ENCODE measurements around the gene USE1.

USE1 gene

GRCh38 chr19:17259118-17259780 is 44.1 kb downstream of the USE1 start:
- DNase-seq (ENCODE audit: low read depth), result no peak

- DNase-seq (ENCODE audit: low read depth), result no peak
Observed at GRCh38 chr19:17259934-17260333, 44.8 kb downstream of the USE1 start.

- DNase-seq (ENCODE audit: low read depth), result peak; percentile 83
Observed at GRCh38 chr19:17260842-17261325, 45.7 kb downstream of the USE1 start.

- DNase-seq (ENCODE audit: low read depth), result no peak
Observed at GRCh38 chr19:17262557-17262956, 47.4 kb downstream of the USE1 start.

- no peak for DNase-seq (ENCODE audit: low read depth)
Observed at GRCh38 chr19:17263712-17264640, 48.8 kb downstream of the USE1 start.

GRCh38 chr19:17264641-17264979 is 49.5 kb downstream of the USE1 start, which contains the start of gene USHBP1:
USHBP1 (minus strand) TSS chr19:17264745; CDS start chr19:17264299, 446 bp downstream.
- DNase-seq (ENCODE audit: low read depth), result no peak

- no peak for DNase-seq (ENCODE audit: low read depth)
Observed at GRCh38 chr19:17266026-17266425, 50.9 kb downstream of the USE1 start.

- no peak for DNase-seq (ENCODE audit: low read depth)
Observed at GRCh38 chr19:17266589-17266974, 51.4 kb downstream of the USE1 start.

GRCh38 chr19:17266975-17267788 is 52.0 kb downstream of the USE1 start, which contains the start of gene BABAM1:
BABAM1 (plus strand) TSS chr19:17267443; CDS start chr19:17268807, 1,364 bp downstream.
- peak; percentile 93 for DNase-seq (ENCODE audit: low read depth)

GRCh38 chr19:17268754-17269153 is 53.6 kb downstream of the USE1 start:
- DNase-seq (ENCODE audit: low read depth), result no peak

Measured in activated gamma-delta T cell treated with anti-CD3 and anti-CD28 coated beads, Interleukin-2, amount 50 U/mL, for 16 hours (primary cell).